VCaP (cell line): Measurements from ENCODE around the gene PSMD8.

Source experiments
- H3K27ac ChIP-seq: fragments of 450-650 bp; 2 replicates; pipeline ENCODE4 v1.5.1; 2017
- CTCF ChIP-seq: fragments of 450-650 bp; conservative IDR thresholded peaks from 2 replicates; pipeline ENCODE4 v1.5.1; 2017; ENCODE audit warnings: mild to moderate bottlenecking, moderate library complexity

PSMD8 gene

DNA sequence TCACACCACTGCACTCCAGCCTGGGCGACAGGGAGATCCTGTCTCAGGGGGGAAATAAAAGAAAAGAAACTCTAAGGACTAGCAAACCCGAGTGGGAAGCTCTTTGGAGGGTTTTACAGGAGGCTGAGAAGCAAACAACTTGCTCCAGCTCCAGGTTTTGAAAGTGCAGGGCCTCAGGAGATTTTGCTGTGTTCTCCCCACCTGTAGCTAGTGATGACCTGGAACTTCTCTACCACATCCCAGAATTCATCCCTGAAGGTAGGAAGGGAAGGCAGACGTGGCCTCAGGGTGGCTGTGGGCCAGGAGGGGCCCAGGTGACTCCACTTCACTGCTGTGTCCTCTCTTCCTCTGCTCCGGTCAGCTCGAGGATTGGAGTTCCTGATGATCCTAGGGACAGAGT, 16.3 kb upstream of the PSMD8 start:
- no peak for TF ChIP-seq CTCF
- H3K27ac ChIP-seq: no peak overlapping the region

DNA sequence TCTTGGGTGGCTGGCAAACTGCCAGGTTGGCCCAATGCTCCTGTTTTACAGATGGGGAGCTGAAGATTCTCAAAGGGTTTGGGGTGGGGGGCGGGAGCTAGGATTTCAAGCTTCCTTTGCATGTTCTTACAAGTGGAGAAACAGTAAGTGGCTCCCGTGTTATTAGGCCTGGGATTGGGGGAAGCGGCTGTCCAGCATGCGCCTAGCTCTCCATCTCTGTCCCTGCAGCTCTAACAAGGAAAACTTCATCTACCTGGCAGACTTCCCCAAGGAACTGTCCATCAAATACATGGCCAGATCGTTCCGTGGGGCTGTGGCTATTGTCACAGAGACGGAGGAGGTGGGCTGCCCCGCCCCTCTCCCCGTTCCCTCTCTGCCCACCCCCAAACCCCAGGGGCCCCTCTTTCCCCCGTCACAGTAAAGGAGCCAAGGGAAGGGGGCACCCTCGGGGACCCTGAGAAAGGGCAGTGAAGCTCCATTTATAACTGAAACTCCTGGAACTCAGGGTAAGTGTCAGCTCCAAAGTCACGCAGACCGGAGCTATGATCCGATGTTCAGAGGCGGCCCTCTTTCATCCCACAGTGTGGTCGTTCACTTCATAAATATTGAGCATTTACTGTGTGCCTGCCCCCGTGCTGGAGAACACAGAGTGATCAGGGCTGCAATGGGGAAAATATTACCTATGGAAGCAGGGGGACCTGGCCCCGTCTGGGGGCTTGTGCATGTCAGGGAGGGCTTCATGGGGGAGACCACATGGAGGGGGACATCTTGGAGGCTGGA, 14.9 kb upstream of the PSMD8 start:
- no peak overlapping the region for H3K27ac ChIP-seq
- TF ChIP-seq CTCF: no peak

GRCh38 chr19:38360351-38360750, 14.0 kb upstream of the PSMD8 start:
- H3K27ac ChIP-seq: no peak overlapping the region
- no peak for TF ChIP-seq CTCF

DNA sequence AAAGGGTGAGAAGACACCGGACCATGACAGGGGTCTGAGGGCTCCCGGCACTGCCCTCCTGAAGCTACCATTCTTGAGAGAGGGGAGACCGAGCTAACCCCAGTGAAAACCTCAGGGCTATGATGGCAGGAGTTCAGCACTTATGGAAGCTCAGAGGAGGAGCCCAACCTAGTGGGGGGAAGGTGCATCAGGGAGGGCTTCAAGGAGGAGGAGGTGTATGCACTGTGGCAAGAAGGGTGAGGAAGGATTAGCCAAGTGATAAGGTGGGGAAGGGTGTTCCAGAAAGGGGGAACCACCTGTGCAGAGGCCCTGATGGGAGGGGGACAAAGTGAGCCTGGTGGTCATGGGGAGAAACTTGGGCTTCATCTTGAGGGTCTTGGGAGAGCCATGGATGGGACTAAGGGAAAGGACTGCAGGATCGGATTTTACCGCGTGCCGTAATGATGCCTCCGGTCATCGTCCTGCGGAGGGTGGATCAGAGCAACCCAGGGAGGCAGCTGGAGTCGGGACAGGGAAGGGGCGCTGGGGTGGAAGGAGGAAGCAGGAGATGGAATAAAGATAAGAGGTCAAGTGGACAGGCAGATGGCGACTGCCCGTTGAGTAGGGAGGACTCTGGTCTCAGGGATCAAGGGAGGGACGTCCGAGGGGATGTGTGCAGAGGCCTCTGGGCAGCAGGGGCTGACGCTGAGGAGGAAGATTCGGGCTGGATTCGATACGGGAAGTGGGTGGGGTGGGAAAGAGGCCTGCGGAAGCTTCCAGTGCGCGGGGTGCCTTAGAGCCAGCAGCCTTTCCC, 13.3 kb upstream of the PSMD8 start:
- H3K27ac ChIP-seq: peak overlapping the region; percentile 78
- no peak for TF ChIP-seq CTCF

- TF ChIP-seq CTCF: peak; percentile 29
- peak overlapping the region; percentile 78 for H3K27ac ChIP-seq
Observed at GRCh38 chr19:38361633-38362075, 12.7 kb upstream of the PSMD8 start.

- no peak for TF ChIP-seq CTCF
- peak overlapping the region; percentile 78 for H3K27ac ChIP-seq
Observed at GRCh38 chr19:38362076-38362945, 12.1 kb upstream of the PSMD8 start.

DNA sequence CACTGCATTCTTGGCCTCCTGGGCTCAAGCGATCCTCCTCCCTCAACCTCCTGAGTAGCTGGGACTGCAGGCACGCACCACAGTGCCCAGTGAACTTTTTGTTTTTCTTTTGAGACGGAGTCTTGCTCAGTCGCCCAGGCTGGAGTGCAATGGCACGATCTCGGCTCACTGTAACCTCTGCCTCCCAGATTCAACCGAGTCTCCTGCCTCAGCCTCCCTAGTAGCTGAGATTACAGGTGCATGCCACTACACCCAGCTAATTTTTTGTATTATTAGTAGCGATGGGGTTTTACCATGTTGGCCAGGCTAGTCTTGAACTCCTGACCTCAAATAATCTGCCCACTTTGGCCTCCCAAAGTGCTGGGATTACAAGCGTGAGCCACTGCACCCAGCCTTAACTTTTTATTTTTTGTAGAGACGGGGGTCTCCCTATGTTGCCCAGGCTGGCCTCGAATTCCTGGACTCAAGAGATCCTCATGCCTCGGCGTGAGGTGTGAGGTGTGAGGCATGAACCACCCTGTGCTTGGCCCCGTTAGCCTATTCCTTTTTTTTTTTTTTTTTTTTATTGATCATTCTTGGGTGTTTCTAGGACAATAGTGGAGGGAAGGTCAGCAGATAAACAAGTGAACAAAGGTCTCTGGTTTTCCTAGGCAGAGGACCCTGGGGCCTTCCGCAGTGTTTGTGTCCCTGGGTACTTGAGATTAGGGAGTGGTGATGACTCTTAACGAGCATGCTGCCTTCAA, 11.3 kb upstream of the PSMD8 start:
- peak overlapping the region; percentile 78 for H3K27ac ChIP-seq
